AML-193 (cell line): Measurements from ENCODE around the gene ARID1B.

Experiments
- DNase-seq, 2 experiments: peaks; one replicate each; lab custom pipeline; 2025; lab: John Stamatoyannopoulos, UW

Gene ARID1B

GRCh38 chr6:157054531-157054979 is 277.4 kb downstream of the ARID1B start:
- peak; percentile 90 for DNase-seq

- no peak for DNase-seq
Observed at GRCh38 chr6:157055863-157056262, 278.7 kb downstream of the ARID1B start.

- DNase-seq, result no peak
Observed at GRCh38 chr6:157056275-157056674, 279.1 kb downstream of the ARID1B start.

- DNase-seq, result no peak
Observed at GRCh38 chr6:157058574-157058973, 281.4 kb downstream of the ARID1B start.

GRCh38 chr6:157059781-157060180 is 282.6 kb downstream of the ARID1B start:
- no peak for DNase-seq

GRCh38 chr6:157060440-157060952 is 283.3 kb downstream of the ARID1B start:
- no peak for DNase-seq

- DNase-seq, result no peak
Observed at GRCh38 chr6:157061770-157062594, 284.8 kb downstream of the ARID1B start.

GRCh38 chr6:157063176-157063905 is 286.2 kb downstream of the ARID1B start:
- DNase-seq, result no peak

- no peak for DNase-seq
Observed at GRCh38 chr6:157063923-157064322, 286.7 kb downstream of the ARID1B start.

- DNase-seq, result no peak
Observed at GRCh38 chr6:157064502-157064901, 287.3 kb downstream of the ARID1B start.

GRCh38 chr6:157065366-157065765 is 288.2 kb downstream of the ARID1B start:
- no peak for DNase-seq

GRCh38 chr6:157066781-157067491 is 289.8 kb downstream of the ARID1B start:
- no peak for DNase-seq

- no peak for DNase-seq
Observed at GRCh38 chr6:157067507-157067906, 290.3 kb downstream of the ARID1B start.

- no peak for DNase-seq
Observed at GRCh38 chr6:157068691-157069324, 291.6 kb downstream of the ARID1B start.

GRCh38 chr6:157069585-157069984 is 292.4 kb downstream of the ARID1B start:
- DNase-seq, result no peak

- no peak for DNase-seq
Observed at GRCh38 chr6:157070403-157071107, 293.4 kb downstream of the ARID1B start.

- DNase-seq, result no peak
Observed at GRCh38 chr6:157072128-157072527, 294.9 kb downstream of the ARID1B start.

GRCh38 chr6:157073596-157073995 is 296.4 kb downstream of the ARID1B start:
- DNase-seq, result no peak

GRCh38 chr6:157074969-157075368 is 297.8 kb downstream of the ARID1B start:
- no peak for DNase-seq

- no peak for DNase-seq
Observed at GRCh38 chr6:157075549-157076450, 298.6 kb downstream of the ARID1B start.
